OCI-LY7 (cell line): ENCODE measurements around the gene USHBP1.

Experiments used
- EZH2phosphoT487 ChIP-seq: fragments of 200-600 bp; sonication (generic); IDR thresholded peaks from 2 replicates; pipeline ENCODE4 v1.6.1; 2018; ENCODE audit warnings: low read depth, borderline replicate concordance, mild to moderate bottlenecking, mixed run types, antibody characterized with exemption, low read length, moderate library complexity, mixed read lengths
- TF ChIP-seq, protein P1 (sequence below): fragments of 200-600 bp; sonication (generic); conservative IDR thresholded peaks from 2 replicates; pipeline ENCODE4 v1.5.1; 2014; ENCODE audit warnings: mild to moderate bottlenecking, antibody characterized with exemption, low read length, moderate library complexity, mixed read lengths

DNA sequence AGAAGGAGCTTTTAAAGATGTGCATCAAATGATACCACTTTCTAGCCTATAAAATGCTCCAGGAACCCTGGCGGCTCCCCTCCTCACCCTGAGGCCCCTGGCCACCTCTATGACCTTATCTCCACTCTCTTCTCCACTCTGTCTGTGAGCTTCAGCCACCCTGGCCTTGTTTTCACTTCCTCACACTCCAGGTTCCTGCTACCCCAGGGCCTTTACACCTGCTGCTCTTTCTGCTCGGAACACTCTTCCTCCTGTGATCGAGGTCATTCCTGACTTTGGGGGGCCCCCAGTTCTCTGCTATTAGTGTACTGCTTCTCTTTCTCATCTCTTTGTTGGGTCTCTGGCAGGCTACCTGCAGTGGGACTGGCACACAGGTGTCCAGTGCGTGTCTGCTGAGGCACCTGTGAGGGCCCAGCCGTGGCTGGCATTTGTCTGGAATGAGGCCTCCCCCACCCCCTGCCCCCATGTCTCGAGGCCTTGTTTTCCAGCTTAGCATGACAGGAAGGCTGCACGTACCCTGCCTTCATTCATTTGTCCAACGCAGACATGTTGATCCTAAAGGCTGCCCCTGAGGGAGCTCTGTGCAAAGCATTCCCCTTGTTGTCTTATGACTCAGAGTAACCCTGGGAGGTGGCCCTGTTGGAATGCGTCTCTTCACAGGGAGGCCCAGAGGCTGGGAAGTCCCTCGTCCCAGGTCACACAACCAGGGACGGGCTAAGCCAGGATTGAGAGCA lies 47.1 kb upstream of the USHBP1 start:
- TF ChIP-seq, protein P1, sequence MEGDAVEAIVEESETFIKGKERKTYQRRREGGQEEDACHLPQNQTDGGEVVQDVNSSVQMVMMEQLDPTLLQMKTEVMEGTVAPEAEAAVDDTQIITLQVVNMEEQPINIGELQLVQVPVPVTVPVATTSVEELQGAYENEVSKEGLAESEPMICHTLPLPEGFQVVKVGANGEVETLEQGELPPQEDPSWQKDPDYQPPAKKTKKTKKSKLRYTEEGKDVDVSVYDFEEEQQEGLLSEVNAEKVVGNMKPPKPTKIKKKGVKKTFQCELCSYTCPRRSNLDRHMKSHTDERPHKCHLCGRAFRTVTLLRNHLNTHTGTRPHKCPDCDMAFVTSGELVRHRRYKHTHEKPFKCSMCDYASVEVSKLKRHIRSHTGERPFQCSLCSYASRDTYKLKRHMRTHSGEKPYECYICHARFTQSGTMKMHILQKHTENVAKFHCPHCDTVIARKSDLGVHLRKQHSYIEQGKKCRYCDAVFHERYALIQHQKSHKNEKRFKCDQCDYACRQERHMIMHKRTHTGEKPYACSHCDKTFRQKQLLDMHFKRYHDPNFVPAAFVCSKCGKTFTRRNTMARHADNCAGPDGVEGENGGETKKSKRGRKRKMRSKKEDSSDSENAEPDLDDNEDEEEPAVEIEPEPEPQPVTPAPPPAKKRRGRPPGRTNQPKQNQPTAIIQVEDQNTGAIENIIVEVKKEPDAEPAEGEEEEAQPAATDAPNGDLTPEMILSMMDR, result no peak
- no peak for TF ChIP-seq EZH2phosphoT487
